Ishikawa (cell line): ENCODE measurements around the gene B4GALT5.

Source experiments
- CEBPB ChIP-seq: IDR thresholded peaks from 2 replicates; pipeline ENCODE4 v1.6.1; 2012
- CREB1 ChIP-seq: IDR thresholded peaks from 2 replicates; pipeline ENCODE4 v1.6.1; 2012; ENCODE audit warnings: low read depth
- EGR1 ChIP-seq: IDR thresholded peaks from 2 replicates; pipeline ENCODE4 v1.6.1; 2012
- EP300 ChIP-seq: IDR thresholded peaks from 2 replicates; pipeline ENCODE4 v1.6.1; 2012; ENCODE audit warnings: borderline replicate concordance
- FOXM1 ChIP-seq: IDR thresholded peaks from 2 replicates; pipeline ENCODE4 v1.6.1; 2012; ENCODE audit warnings: low read depth, borderline replicate concordance
- MAX ChIP-seq: IDR thresholded peaks from 2 replicates; pipeline ENCODE4 v1.6.1; 2012
- NFIC ChIP-seq: IDR thresholded peaks from 2 replicates; pipeline ENCODE4 v1.6.1; 2012
- RAD21 ChIP-seq: IDR thresholded peaks from 2 replicates; pipeline ENCODE4 v1.6.1; 2012; ENCODE audit warnings: low read depth
- REST ChIP-seq: IDR thresholded peaks from 2 replicates; pipeline ENCODE4 v1.6.1; 2012; ENCODE audit warnings: low read depth, mild to moderate bottlenecking
- TAF1 ChIP-seq: IDR thresholded peaks from 2 replicates; pipeline ENCODE4 v1.6.1; 2012; ENCODE audit warnings: low read depth, mild to moderate bottlenecking
- TCF12 ChIP-seq: IDR thresholded peaks from 2 replicates; pipeline ENCODE4 v1.6.1; 2012; ENCODE audit warnings: low read depth
- TEAD4 ChIP-seq: IDR thresholded peaks from 2 replicates; pipeline ENCODE4 v1.6.1; 2012
- YY1 ChIP-seq: IDR thresholded peaks from 2 replicates; pipeline ENCODE4 v1.6.1; 2012; ENCODE audit warnings: low read depth
- ZBTB7A ChIP-seq: IDR thresholded peaks from 2 replicates; pipeline ENCODE4 v1.6.1; 2012; ENCODE audit warnings: low read depth
- TF ChIP-seq, protein P1 (sequence below): IDR thresholded peaks from 2 replicates; pipeline ENCODE4 v1.6.1; 2012

The B4GALT5 gene

GRCh38 chr20:49594931-49595315, 118.8 kb downstream of the B4GALT5 start:
- TF ChIP-seq TEAD4 (no peak), EGR1 (no peak), REST (no peak), FOXM1 (no peak), CEBPB (no peak), CREB1 (no peak)

- TF ChIP-seq REST (no peak), YY1 (no peak), CREB1 (no peak), EGR1 (no peak), NFIC (no peak), TEAD4 (no peak), TCF12 (no peak)
- TF ChIP-seq, protein P1, sequence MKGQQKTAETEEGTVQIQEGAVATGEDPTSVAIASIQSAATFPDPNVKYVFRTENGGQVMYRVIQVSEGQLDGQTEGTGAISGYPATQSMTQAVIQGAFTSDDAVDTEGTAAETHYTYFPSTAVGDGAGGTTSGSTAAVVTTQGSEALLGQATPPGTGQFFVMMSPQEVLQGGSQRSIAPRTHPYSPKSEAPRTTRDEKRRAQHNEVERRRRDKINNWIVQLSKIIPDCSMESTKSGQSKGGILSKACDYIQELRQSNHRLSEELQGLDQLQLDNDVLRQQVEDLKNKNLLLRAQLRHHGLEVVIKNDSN, result no peak
These were observed 119.3 kb downstream of the B4GALT5 start for GRCh38 chr20:49594143-49594930.

DNA sequence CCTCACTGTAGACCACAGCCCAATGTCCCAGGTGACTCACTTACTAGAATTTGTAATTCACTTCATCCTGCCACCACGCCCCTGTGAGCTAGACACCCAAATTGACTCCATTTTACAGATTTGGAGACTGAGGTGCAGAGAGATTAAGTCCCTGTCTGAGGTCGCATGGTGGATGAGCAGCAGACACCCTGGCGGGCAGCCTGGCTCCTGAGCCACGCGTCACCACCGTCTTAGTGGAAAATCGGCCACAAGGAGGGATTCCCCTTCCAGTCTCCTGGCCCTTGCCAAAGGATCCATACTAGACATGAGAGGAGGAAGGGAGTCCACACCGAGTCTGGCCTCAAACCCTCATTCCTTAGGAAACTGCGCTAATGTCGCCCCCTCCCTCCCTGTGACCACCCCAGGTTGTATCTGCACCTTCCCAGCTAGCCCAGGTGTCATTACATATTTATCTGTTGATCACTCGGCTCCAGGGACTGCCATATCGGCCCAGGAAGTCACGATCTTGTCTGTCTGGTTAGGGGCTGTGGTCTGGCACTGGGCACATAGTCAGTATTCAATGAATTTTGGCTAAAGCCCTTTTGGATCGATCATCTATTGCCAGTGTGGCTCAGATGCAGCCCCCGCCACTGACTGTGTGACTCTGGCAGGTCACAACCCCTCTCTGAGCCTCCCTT, 120.1 kb downstream of the B4GALT5 start:
- TF ChIP-seq CREB1 (no peak), RAD21 (no peak), TEAD4 (no peak), NFIC (no peak), ZBTB7A (no peak), FOXM1 (no peak), EP300 (no peak), YY1 (no peak), TAF1 (no peak), EGR1 (no peak), MAX (no peak), REST (no peak), TCF12 (no peak), CEBPB (no peak)
- TF ChIP-seq, protein P1, result no peak

DNA sequence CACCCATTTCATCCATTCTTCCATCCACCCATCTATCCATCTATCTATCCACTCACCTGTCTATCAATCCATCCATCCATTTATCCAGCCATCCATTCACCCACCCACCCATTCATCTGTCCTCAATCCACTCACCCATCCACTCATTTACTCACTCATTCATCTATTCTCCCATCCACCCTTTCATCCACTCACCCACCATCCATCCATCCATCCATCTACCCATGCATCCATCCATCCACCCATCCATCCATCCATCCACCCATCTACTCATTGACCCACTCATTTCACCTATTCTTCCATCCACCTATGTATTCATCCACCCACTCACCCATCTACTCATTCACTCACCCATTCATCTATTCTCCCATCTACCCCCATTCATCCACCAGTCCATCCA, 121.6 kb downstream of the B4GALT5 start:
- TF ChIP-seq FOXM1 (no peak), NFIC (no peak), RAD21 (no peak)
- TF ChIP-seq, protein P1, result no peak
